HL-60 (cell line): ENCODE results near the gene CALN1.
"Not testable (repeated sequence)": the region's sequence is repeated elsewhere in the genome, so short reads cannot be mapped to it uniquely, and the experiment has no call there.

Experiments
- GABPA ChIP-seq: IDR thresholded peaks from 2 replicates; pipeline ENCODE4 v1.6.1; 2012; ENCODE audit warnings: low read depth
- POLR2AphosphoS5 ChIP-seq: IDR thresholded peaks from 2 replicates; pipeline ENCODE4 v1.6.1; 2012; ENCODE audit warnings: low read depth
- SPI1 ChIP-seq: IDR thresholded peaks from 2 replicates; pipeline ENCODE4 v1.6.1; 2012; ENCODE audit warnings: low read depth, mild to moderate bottlenecking, borderline replicate concordance
- TF ChIP-seq, protein P1 (sequence below): IDR thresholded peaks from one replicate; pipeline ENCODE4 v1.5.1; 2011; ENCODE audit warnings: low read length, control low read depth, inconsistent platforms; ENCODE audit not compliant: insufficient read depth
- TF ChIP-seq, protein P2 (sequence below): IDR thresholded peaks from 2 replicates; pipeline ENCODE4 v1.6.1; 2012; ENCODE audit warnings: low read depth; ENCODE audit not compliant: insufficient replicate concordance

DNA sequence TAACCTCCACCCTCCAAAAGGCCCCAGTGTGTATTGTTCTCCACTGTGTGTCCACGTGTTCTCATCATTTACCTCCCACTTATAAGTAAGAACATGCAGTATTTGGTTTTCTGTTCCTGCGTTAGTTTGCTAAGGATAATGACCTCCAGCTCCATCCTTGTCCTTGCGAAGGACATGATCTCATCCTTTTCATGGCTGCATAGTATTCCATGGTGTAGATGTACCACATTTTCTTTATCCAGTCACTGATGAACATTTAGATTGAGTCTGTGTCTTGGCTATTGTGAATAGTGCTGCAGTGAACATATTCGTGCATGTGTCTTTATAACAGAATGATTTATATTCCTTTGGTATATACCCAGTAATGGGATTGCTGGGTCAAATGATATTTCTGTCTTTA, 497.9 kb downstream of the CALN1 start:
- TF ChIP-seq, protein P1, sequence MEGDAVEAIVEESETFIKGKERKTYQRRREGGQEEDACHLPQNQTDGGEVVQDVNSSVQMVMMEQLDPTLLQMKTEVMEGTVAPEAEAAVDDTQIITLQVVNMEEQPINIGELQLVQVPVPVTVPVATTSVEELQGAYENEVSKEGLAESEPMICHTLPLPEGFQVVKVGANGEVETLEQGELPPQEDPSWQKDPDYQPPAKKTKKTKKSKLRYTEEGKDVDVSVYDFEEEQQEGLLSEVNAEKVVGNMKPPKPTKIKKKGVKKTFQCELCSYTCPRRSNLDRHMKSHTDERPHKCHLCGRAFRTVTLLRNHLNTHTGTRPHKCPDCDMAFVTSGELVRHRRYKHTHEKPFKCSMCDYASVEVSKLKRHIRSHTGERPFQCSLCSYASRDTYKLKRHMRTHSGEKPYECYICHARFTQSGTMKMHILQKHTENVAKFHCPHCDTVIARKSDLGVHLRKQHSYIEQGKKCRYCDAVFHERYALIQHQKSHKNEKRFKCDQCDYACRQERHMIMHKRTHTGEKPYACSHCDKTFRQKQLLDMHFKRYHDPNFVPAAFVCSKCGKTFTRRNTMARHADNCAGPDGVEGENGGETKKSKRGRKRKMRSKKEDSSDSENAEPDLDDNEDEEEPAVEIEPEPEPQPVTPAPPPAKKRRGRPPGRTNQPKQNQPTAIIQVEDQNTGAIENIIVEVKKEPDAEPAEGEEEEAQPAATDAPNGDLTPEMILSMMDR, result not testable (repeated sequence)
- TF ChIP-seq POLR2AphosphoS5, GABPA, SPI1: not testable (repeated sequence)
- TF ChIP-seq, protein P2, sequence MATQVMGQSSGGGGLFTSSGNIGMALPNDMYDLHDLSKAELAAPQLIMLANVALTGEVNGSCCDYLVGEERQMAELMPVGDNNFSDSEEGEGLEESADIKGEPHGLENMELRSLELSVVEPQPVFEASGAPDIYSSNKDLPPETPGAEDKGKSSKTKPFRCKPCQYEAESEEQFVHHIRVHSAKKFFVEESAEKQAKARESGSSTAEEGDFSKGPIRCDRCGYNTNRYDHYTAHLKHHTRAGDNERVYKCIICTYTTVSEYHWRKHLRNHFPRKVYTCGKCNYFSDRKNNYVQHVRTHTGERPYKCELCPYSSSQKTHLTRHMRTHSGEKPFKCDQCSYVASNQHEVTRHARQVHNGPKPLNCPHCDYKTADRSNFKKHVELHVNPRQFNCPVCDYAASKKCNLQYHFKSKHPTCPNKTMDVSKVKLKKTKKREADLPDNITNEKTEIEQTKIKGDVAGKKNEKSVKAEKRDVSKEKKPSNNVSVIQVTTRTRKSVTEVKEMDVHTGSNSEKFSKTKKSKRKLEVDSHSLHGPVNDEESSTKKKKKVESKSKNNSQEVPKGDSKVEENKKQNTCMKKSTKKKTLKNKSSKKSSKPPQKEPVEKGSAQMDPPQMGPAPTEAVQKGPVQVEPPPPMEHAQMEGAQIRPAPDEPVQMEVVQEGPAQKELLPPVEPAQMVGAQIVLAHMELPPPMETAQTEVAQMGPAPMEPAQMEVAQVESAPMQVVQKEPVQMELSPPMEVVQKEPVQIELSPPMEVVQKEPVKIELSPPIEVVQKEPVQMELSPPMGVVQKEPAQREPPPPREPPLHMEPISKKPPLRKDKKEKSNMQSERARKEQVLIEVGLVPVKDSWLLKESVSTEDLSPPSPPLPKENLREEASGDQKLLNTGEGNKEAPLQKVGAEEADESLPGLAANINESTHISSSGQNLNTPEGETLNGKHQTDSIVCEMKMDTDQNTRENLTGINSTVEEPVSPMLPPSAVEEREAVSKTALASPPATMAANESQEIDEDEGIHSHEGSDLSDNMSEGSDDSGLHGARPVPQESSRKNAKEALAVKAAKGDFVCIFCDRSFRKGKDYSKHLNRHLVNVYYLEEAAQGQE, result not testable (repeated sequence)
